Measurements from ENCODE around the gene GPR155.
"Not testable (repeated sequence)": the region's sequence is repeated elsewhere in the genome, so short reads cannot be mapped to it uniquely, and the experiment has no call there.

Gene GPR155

GRCh38 chr2:174389542-174389941, 97.3 kb downstream of the GPR155 start:
- TF ChIP-seq CTCF (conservative IDR thresholded peaks at IDR 0.05; ENCODE audit: low read depth, low read length) = no peak
- DNase-seq (ENCODE audit: low read depth) = no peak
- no peak overlapping the region for H3K4me3 ChIP-seq (ENCODE audit: low read length)

GRCh38 chr2:174388706-174389105, 98.1 kb downstream of the GPR155 start:
- DNase-seq (ENCODE audit: low read depth); H3K4me3 ChIP-seq (ENCODE audit: low read length): not testable (repeated sequence)

GRCh38 chr2:174385201-174385600, 101.6 kb downstream of the GPR155 start:
- no peak for DNase-seq (ENCODE audit: low read depth)
- H3K4me3 ChIP-seq (ENCODE audit: low read length) = no peak overlapping the region
- no peak for TF ChIP-seq CTCF (conservative IDR thresholded peaks at IDR 0.05; ENCODE audit: low read depth, low read length)

GRCh38 chr2:174383796-174384195, 103.0 kb downstream of the GPR155 start:
- DNase-seq (ENCODE audit: low read depth) = no peak

More at GRCh38 chr2:174383796-174384195, 103.0 kb downstream of the GPR155 start:
- TF ChIP-seq CTCF (conservative IDR thresholded peaks at IDR 0.05; ENCODE audit: low read depth, low read length) = no peak
- H3K4me3 ChIP-seq (ENCODE audit: low read length) = no peak overlapping the region
